Measurements from ENCODE around the gene PRDM15.

Gene PRDM15

DNA sequence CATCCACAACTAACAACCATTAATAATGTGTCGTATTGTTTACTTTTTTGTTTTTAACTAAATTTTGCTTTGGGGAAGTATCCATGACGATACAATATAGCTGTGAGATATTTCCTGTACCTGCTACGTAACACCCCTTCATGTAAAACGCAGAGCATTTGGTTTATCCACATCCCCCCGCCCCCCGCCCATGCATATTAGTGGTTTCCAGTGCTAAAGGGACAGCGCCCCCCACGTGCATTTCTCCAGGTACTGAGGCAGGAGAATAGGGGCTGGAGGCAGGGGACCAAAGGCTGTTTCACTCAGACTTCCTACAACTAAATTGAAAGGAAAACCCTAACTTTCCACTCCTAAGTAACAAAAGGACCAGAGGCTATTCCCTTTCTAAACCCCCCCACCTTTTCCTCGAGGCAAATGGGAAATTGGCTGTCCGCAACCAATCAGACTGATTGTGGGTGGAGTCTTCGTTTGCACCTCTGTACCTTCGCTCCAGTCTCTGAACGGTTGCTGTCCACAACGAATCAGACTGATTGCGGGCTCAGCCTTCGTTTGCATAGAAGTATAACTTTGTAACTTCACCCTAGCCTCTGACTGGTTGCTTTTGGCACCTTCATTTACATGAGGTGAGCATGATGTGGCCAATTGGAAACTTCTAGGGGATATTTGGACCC, 100.1 kb downstream of the PRDM15 start:
- DNase-seq (ENCODE audit: low spot score), result no peak

DNA sequence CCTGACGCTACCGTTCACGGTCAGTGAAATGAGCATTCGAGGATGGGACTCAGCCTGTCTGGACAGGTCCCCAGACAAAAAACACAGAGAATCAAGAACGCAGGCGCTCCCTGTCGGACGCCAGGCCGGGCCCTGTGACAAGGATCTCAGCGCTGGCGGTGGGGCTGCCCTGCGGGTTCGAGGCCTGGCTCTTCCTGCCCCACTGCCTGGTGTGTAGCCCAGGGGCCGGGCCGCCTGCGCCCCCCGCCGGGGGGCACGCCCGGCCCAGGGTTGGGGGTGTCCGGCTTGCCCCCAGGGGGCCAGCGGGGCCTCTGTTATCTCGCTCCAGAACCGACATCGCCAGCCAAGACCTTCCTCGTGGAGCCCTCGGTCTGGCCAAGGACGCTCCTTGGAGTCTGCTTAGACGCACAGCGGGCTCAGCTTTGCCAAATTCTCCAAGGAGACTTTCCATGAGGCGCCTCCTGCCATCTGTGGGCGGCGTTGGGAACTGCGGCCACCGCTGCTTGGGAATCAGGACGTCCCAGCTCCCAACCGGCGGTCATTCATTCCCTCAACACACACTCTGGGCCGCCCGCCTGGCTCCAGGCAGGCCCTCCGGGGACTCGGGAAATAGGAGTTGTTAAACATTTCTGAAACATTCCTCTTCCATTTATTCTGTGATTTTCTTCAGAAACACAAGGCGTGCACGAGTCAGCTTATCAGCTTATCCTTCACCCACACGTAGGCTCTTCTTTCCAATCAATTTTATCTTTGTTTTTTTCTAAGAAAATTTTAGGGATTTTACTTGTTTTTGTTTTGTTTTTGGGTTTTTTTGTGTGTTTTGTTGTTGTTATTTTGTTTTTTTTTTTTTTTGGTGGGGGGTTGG, 101.0 kb downstream of the PRDM15 start:
- DNase-seq (ENCODE audit: low spot score), result peak; percentile 94

DNA sequence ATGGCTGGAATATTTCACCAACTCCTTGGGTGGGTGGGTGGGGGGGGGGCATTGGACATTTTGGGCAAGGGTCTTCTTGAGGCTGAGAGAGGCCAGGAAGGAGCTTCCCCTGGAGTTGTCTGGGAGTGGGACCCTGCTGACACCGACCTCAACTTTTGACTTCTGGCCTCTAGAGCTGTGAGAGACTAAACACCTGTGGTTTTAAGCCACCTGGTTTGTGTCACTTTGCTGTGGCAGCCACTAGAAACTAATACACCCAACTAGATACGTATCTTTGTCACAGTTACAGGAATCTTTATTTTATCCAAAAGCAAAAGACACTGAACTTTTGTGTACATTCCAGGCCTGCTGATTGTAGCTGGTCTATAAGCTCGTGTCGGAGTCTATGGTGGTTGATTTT, 102.4 kb downstream of the PRDM15 start:
- DNase-seq (ENCODE audit: low spot score), result no peak

DNA sequence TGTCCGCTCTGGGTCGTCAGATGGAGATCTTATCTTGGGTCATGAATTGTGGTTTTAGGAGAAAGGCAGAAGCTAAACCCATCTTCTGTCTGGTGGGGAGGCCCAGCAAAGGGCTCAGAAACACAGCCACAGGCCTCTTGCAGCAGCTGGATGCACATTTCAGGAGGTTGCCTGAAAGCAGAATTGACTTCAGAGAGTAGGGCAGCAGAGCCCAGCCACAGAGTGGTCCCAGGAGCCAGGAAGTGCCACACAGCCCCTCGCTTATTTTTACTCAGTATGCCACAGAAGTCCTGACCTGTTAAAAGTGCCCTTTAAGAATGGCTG, 104.0 kb downstream of the PRDM15 start:
- DNase-seq (ENCODE audit: low spot score), result no peak

DNA sequence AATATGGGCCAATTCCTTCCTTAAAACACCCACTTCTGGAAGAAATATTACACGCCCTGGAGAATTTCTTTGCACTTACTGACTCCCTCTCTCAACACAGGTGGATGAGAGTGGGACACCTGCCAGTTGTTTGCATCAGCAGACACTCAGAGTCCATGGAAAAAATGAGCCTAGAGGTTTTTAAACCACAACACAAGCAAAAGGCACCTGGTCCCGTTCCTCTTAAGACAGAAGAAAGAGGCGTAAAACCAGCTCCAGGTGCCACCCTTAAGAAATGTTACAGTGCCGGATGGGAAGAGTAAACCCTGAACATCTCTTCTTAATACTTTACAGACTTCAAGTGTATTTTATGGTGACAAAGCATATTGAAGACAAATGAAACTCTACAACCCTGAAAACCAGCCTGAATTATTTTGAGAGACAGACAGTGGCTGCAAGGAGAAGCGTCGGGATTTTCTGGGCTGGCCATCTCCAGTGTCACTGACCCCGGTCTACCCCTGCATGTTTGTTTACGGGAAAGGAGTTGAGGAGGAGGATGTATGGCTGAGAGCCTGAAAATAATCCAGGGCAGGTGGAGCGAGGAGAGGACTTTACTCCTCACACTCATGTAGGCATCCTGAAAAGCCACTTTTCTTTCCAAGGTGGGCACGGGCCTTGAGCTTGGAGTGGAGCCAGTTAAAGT, 104.5 kb downstream of the PRDM15 start:
- no peak for DNase-seq (ENCODE audit: low spot score)

DNA sequence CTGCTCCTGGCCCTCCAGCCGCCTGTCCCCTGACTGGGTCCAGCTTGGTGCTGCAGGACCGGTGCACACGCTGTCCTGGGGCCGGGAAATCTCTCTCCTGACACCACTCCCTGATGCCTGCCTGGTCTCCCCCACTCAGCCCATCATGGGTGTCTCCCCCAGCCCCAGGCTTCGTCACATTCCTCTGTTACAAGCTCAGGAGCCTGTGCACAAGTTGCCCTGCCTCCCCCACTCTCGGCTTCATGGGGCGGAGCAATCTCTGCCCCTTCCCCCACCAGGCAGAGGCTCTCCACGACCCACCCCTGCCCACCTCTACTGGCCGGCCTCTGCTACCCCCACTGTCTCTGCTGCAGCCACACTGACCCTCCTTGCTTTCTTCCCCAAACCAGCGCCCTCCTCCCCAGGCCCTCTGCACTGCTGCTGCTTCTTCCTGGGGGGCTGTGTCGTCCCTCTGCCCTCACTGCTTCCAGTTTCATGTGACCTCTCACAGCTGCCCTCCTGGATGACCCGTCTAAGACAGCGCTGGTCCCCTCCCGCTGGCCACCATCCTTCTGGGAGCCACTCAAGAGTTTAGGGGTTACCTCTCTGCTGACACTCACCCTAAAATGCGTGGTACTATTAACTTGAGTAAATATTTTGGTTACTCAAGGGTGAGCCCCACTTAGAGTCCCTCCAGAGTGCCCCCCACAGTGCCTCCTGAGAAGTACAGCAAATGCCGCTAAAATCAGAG, 106.6 kb downstream of the PRDM15 start:
- DNase-seq (ENCODE audit: low spot score), result no peak

DNA sequence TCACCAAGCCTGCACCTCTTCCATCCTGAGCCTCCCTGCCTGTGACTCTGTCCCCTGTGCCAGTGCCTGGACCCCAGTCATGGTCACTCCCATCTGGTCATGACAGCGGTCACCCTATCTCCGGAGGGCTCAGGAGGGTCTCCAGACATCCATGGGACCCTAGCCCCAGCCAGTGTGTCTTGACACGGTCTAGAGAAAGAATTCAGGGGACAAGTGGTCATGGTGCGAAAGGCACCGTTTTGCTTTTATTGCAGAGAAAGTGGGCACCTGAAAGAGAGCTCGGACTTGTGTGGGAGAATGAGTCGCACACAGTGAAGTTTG, 107.6 kb downstream of the PRDM15 start:
- DNase-seq (ENCODE audit: low spot score), result no peak

DNA sequence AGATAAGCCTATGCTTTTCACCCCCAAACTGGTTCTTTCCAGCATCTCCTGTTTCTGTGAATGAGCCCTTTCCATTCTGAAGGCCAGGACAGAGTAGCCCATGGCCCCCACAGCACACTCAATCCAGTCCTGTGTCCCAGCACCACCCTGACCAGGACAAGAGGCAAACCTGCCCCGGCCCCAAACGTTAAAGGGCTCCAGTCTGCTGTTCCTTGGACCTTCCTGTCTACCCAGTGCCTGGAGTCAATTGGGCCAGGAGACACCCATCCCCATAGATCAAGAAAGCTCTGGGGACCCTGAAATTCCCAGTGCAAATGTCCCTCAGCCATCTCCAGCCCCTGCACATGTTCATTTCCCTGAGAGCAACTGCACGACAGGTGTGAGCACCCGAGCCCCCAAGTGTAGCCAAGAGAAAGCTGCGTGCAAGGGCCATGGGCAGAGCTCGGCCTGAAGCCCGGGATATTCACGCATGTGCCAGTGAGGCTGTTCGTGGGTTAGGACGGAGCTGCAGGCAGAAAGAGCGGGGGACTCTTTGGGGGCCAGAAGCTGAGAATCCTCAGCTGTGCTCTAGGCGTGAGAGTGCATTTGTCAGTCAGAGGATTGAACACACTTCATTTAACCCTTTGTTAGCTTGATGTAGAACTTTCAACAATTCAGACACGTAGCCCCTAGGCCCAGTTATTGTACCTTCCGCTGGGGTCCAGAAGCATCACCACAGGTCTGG, 108.1 kb downstream of the PRDM15 start:
- DNase-seq (ENCODE audit: low spot score), result no peak

DNA sequence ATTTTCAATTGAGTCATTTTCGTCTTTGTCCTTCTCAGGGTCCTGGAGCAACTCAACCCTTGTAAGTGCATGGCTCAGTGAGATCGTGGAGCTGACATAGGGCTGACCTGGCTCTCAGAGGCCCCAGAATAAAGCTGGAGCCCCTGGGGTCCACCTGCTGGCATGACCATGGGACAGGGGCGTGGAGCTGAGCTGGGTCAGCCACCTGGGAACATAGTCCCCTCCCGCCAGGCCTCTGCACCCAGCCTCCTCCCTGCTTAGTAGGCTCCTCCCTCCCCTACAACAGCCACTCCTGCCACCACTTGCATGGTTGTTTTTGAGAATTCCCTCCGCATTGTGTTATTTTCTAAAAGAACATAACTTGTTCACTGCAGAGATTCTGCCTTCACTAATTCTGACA, 109.2 kb downstream of the PRDM15 start:
- no peak for DNase-seq (ENCODE audit: low spot score)

DNA sequence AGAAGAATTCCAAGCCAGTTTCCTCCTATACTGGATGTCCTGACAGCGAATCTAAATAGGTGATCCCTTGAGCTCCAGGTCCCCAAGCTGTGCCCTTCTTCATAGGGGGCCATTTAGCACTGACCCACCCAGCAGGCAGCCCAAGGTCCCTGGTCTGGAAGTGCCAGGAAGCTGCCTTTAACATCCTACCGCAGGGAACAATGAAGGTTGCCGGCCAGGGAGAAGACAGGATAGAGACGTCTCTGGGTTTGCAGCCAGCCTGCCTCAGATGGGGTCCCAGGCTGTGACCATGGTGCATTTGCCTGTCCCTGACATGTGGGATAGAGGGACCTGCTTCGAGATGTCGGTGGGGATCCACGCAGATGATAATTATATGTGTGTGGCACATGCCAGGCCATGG, 109.6 kb downstream of the PRDM15 start:
- no peak for DNase-seq (ENCODE audit: low spot score)

DNA sequence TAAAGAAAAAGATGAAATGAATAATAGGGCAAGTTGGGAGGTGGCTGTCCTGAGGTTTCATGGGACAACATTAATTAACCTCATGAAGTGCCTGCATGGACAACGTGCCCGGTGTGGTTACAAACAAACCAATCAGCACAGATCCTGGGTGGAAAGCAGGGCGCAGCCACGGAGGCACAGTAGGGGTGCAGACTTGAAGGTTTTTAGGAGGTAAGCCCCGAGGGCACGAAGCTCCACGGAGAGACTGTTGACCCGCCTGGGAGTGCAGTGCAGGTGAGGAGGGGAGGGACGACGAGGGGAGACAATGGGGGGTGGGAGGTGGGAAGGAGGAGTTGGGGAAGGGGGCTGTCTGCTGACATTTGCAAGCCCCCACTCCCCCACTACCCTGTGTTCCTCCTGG, 110.0 kb downstream of the PRDM15 start:
- DNase-seq (ENCODE audit: low spot score), result no peak

DNA sequence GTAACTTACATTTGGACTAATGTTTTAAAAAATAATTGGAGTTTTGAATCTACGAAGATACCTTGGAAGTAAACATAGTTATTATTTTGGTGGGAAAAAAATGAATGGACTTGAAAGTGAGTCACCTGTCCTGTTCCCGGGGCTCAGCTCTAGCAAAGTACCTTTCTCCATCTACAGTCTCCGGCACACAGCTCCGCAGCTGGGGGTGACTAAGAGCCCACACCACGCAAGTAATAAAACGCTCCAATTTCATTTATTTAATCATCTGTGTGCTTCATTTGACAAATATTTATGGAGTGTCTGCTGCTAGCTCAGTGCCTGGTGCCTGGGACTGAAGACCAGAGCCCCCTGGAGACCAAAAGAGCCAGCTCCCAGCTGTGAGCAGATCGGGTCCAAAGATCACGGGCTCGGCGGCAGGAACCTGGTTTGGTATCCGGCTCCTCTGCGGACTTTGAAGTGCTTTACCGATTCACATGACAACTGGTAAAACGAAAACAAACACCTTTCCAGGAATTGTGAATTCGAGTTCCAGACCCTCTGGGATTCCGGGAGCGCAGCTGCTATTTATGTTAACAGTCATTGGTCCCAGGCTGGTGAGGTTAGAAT, 110.6 kb downstream of the PRDM15 start:
- peak; percentile 68 for DNase-seq (ENCODE audit: low spot score)

DNA sequence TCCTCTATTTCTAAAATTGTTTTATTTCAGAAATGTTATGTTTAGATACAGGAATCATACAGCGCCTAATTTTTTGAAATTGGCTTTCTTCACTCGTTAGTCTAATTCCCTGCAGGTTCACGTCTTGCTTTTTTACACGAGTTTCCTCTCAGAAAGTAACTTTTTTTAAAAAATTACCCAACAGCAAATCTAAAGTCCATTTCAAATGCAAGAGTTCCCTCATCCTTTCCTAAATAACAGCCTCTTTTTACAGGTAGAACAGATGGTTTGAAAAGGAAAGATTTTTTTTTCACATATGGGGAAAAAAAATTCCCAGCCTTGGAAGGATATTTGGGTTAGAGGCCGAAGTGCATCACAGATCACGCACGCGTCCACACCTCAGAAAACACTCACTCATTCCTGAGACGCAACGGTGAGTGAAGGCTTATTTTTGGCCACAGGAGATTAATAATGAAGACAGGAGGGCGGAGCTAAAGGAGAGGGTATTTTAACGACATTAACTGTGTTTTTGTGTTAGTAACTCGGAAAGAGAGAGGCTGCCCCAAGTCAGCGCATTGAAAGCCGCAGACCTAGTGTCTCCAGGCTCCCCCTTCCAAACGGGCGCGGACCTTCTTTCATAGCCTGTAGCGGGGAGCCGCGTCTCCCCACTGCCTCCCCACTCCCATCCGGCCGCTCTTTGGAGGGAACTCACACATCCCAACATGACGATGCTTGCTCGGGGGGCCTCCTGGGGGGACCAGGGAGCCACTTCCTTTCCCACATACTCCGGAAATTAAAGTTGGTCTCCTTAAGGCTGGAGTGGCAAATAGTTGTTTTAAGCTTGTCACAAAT, 111.3 kb downstream of the PRDM15 start:
- peak; percentile 33 for DNase-seq (ENCODE audit: low spot score)

DNA sequence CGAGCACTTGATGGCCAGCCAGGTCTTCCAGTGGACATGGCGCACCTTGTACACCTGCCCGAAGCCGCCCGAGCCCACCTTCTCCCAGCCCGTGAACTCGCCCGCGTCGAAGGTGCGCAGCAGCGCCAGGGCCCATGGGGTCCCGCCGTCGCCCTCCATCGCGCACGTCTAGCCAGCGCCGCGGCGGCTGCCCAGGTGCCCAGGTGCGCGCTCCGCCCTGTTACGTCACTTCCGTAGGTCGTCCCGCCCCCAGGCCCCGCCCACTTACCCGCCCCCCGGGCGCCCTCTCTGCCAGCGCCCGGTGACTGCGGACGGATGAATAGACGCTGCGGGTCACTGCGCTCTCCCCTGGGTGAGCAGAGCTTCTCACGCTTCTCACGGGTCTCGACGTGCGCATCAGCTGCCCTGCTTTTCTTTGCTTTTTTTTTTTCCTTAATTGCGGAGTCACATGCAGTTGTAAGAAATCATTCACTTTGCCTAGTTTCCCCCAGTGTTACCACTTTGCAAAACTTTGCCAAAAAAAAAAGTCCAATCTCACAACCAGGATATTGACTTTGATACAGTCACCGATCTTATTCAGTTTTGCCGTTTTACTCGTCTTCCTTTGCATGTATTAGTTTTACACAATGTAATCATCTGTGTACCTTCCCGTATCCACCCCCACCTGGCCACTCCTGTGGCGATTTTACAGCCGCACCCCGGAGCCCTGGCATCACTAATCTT, 112.1 kb downstream of the PRDM15 start, which contains the start of gene RIPK4:
Gene RIPK4 (minus strand): TSS at position 170 of the 723 bp plus-strand sequence. CDS start 11 bp downstream, at position 159.
- DNase-seq (ENCODE audit: low spot score), result peak; percentile 68

DNA sequence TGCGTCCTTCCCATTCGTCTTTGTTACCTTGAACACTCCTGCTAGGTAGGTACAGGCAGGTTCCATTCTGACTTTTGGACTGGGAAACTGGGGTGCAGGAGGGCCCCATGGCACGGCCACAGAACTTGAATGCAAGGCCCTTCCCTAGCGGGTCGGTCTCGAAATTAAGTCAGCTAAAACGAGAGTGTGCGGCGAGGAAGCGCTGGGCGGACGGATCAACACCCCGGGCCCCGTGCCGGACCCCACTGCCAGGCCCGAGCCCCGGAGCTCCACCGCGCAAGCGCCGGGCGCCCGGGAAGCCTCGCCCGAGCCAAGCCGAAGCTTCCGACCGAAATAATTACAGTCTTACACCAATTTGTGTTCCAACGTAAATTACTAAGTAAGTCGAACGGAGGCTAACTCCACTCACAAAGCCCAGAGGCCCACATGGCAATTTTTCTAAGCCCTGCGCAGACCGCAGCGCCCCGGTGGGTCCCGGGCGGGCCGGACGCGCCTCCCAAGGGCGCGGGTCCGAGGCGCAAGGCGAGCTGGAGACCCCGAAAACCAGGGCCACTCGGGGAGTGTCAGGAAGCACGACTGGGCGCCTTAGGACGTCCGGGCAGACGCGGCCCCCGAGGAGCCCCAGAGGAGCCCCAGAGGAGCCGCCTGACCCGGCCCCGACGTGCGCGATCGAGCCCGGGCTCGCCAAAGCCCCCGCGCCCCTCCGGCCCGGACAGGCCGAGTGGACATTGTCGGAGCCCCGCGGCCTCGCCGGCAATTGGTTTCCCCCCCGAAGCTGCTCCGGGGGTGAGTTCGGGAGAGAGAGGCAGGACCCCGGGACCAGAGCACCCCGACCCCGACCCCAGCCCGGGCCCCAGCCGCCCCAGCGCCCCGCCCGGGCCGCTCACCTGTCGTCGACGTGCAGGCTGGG, 112.9 kb downstream of the PRDM15 start:
- DNase-seq (ENCODE audit: low spot score), result no peak

DNA sequence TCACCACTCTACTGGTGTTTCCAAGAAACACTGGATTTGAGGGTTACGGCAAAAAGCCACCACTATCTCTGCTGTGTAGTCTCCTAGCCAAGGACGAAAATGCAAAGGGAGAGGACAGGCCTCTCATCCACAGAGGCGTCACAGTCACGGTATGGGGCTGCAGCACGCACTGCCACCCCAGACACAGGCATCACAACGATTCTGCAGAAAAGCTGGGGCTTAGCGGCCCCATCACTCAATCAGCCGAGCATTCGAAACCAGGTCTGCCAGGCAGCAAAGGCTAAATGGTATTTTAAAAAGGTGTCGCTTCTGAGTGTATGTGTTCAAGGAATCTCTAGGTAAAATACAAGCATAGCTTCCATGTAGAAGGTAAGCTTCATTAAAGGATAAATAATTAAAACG, 113.7 kb downstream of the PRDM15 start:
- DNase-seq (ENCODE audit: low spot score), result no peak

DNA sequence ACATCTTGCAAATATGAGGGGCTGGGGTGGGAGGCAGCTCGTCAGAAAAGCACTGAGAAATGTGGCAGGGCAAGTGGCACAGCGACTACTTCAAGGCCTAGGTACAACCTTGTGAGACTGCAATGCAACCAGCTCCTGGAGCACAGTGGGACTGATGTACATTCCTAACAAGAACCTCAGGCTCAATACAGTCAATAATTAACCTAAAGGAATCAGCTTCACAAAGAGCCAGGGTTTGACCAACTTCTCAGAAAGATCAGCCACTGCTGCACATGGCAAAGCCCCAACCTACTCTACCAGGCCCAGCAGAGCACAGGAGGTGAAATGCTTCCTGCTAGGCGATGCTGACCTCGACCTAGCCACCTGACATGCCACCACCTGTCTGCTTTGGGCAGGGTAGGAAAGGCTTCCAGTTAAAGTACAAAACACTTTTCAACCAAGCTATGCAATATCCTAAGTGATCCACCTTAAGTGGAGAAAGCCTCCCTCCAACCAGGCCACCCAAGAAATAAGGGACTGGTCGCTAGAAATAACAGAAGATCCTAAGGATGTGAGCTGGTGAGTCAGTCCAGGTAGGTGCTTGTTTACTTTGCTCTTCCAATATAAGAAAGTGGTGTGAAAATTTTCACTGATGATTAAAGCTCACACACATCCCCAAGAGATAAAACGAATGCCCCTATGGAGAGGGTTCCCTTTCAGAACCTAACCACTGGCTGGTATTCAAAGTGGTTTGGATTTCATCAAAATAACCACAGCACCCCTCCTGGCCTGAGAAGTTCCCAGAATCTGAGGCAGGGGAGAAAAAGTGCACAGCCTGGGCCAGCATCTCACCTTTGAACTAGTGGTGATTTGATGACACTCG, 114.4 kb downstream of the PRDM15 start:
- no peak for DNase-seq (ENCODE audit: low spot score)

DNA sequence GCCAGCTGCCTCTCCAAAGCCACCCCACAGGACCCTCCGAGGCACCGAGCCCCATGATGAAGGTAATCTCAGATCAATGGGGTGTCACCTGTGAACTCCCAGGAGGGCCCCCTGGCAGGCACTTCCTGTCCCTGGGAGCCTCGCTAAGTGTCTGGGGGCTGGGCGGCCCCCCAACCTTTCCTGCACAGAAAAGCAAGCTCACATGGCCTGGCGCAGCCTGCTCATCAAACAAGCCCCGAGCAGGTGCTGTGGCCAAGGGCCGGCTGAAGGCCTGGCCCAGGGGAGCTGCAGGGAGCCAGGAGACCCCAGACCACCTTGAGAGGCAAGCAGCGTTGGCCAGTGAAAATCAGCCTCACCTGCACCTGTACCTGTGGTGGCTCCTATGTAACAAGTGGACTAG, 115.1 kb downstream of the PRDM15 start:
- DNase-seq (ENCODE audit: low spot score), result no peak

Data from GM03348 (cell line).